Ovary (tissue), 9 donors: ENCODE results near the gene HSD17B1. TPM values are rescaled to one million over a fixed set of nuclear protein-coding genes. Genes with fewer than 3 reads are reported as not detected.
A peak's percentile ranks its signal among the peaks of the same experiment; 100 is the strongest.
"Not testable (repeated sequence)": the region's sequence is repeated elsewhere in the genome, so short reads cannot be mapped to it uniquely, and the experiment has no call there.

Source experiments
- DNase-seq, 5 donors: peaks; one replicate each; pipeline ENCODE4 v3.0.0-alpha.2; 2019 to 2020
- H3K27ac ChIP-seq, 2 donors: fragments of 200-600 bp; one replicate each; pipeline versions ENCODE4 v1.5.1 to v1.8.0; 2019 to 2022
- H3K27me3 ChIP-seq: fragments of 200-600 bp; one replicate; pipeline ENCODE4 v1.8.0; 2022
- H3K36me3 ChIP-seq: fragments of 200-600 bp; sonication (generic); one replicate; pipeline ENCODE4 v1.5.1; 2019
- H3K4me1 ChIP-seq: one replicate; pipeline ENCODE4 v1.8.1; 2013; ENCODE audit warnings: mild to moderate bottlenecking, moderate library complexity; ENCODE audit not compliant: insufficient read depth
- H3K4me3 ChIP-seq: fragments of 200-600 bp; sonication (generic); one replicate; pipeline ENCODE4 v1.5.1; 2017
- H3K9me3 ChIP-seq, 2 donors: fragments of 200-600 bp in 1 of 2; sonication (generic) in 1 of 2; one replicate each; pipeline versions ENCODE4 v1.5.1 to v1.8.1; 2013 to 2019; ENCODE audit warnings: mild to moderate bottlenecking in 1 of 2, moderate library complexity in 1 of 2
- EP300 ChIP-seq: sonication (generic); formaldehyde crosslinking; IDR thresholded peaks from one replicate; pipeline ENCODE4 v1.6.1; 2017; ENCODE audit warnings: antibody characterized with exemption
- POLR2A ChIP-seq: fragments of 450-650 bp; IDR thresholded peaks from one replicate; pipeline ENCODE4 v1.6.1; 2017; ENCODE audit warnings: antibody characterized with exemption, mild to moderate bottlenecking, moderate library complexity
- WGBS, 3 donors: extraction: QIAGEN DNeasy Blood & Tissue Kit in 1 of 3; methylation state at CpG; one replicate each; pipeline versions ENCODE4 v1.1.5 to v1.1.7; 2013 to 2017; 5-methylcytosine and 5-hydroxymethylcytosine counted together
- intact Hi-C, 4 donors: fragments of 100-400 bp; cut with DNase I; formaldehyde crosslinking; loops; one replicate each; pipeline versions ENCODE4 v1.11.0 to v1.15.1; 2022 to 2023
- polyA plus RNA-seq, 2 donors: library from polyadenylated mRNA; stranded (reverse); fragments of 200-250 nt in 1 of 2; fragments of 350-450 nt in 1 of 2; fragmentation: Illumina TruSeq in 1 of 2; extraction: RNeasy Lipid Tissue Mini Kit (QIAGEN cat#74804) in 1 of 2; gene quantifications; one replicate each; pipeline ENCODE4 v1.2.3, GENCODE V29; 2013 to 2014
- total RNA-seq, 7 donors: library from RNA; depleted of rRNA in 2 of 7; stranded (reverse); fragments of >200 nt in 2 of 7; fragmentation: NEBNext Ultra II Directional in 3 of 7; extraction: Animal tissue kit (Norgen Biotek cat#: 25700) in 3 of 7; gene quantifications; one replicate each; pipeline versions ENCODE4 v1.1.0 to v1.2.4, GENCODE V29; 2016 to 2023
- TF ChIP-seq, protein P1 (sequence below), 3 donors: fragments of 450-650 bp in 2 of 3; fragments of 200-600 bp in 1 of 3; IDR thresholded peaks; one replicate each; pipeline versions ENCODE4 v1.5.1 to v1.8.0; 2016 to 2022; ENCODE audit warnings: antibody characterized with exemption in 3 of 3, mild to moderate bottlenecking in 1 of 3
- donor health status: DM: no; HTN: no; CAD: no; lungs with moderate emphysema.
- donor health status: DM: no; HTN: no; CAD: no.
- donor health status: Bipolar disorder and iron deficiency.
- donor health status: DM: yes; HTN: yes; CAD: no.
- donor health status: DM: no; HTN: no; CAD: no.
- donor health status: DM: yes; HTN: yes; CAD: no.

Gene HSD17B1
- total and polyA plus RNA-seq, 9 donors: 2.1 to 18.1 (median 6.5) TPM

DNA sequence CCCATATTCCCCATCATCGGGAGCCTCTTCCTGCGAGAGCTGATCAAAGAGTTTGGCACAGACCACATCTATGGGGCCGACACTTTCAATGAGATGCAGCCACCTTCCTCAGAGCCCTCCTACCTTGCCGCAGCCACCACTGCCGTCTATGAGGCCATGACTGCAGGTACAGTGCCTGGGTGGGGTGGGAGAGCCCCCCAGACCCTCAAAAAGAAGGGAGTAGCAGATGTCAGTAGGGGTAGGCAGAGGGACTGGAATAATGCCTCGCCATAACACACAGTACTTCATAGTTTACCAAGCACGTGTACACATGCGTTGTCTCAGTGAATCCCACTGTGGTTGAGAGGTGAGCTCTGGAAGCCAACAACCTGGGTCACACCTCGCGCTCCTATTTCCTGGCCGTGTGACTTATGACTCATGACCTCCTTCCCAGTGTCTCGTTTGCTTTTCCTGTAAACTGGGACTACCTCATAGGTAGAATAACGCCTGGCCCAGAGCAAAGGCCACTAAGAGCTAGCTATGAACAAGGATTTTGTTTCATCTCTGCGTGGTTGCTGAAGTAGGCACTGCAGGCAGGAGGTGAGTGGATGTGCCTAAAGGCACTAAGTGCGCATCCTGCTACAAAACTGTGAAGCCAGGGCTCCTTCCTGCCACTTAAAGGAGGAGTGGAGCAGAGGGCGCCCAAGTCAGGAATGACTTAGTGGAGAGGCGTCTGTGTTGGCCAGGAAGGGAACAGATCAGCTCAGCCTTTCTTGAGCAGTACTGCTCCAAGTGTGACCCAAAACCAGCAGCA lies 11.5 kb upstream of the HSD17B1 start:
- H3K36me3 ChIP-seq: no peaks in the 10 kb centered on the region
- 75 to 79% (median 76%) methylated on average over 17 of the region's 17 CpGs for WGBS, 3 donors

DNA sequence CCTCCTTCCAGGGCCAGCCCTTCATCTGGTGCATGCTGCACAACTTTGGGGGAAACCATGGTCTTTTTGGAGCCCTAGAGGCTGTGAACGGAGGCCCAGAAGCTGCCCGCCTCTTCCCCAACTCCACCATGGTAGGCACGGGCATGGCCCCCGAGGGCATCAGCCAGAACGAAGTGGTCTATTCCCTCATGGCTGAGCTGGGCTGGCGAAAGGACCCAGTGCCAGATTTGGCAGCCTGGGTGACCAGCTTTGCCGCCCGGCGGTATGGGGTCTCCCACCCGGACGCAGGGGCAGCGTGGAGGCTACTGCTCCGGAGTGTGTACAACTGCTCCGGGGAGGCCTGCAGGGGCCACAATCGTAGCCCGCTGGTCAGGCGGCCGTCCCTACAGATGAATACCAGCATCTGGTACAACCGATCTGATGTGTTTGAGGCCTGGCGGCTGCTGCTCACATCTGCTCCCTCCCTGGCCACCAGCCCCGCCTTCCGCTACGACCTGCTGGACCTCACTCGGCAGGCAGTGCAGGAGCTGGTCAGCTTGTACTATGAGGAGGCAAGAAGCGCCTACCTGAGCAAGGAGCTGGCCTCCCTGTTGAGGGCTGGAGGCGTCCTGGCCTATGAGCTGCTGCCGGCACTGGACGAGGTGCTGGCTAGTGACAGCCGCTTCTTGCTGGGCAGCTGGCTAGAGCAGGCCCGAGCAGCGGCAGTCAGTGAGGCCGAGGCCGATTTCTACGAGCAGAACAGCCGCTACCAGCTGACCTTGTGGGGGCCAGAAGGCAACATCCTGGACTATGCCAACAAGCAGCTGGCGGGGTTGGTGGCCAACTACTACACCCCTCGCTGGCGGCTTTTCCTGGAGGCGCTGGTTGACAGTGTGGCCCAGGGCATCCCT lies 9.3 kb upstream of the HSD17B1 start:
- DNase-seq: no peak
- TF ChIP-seq, protein P1, sequence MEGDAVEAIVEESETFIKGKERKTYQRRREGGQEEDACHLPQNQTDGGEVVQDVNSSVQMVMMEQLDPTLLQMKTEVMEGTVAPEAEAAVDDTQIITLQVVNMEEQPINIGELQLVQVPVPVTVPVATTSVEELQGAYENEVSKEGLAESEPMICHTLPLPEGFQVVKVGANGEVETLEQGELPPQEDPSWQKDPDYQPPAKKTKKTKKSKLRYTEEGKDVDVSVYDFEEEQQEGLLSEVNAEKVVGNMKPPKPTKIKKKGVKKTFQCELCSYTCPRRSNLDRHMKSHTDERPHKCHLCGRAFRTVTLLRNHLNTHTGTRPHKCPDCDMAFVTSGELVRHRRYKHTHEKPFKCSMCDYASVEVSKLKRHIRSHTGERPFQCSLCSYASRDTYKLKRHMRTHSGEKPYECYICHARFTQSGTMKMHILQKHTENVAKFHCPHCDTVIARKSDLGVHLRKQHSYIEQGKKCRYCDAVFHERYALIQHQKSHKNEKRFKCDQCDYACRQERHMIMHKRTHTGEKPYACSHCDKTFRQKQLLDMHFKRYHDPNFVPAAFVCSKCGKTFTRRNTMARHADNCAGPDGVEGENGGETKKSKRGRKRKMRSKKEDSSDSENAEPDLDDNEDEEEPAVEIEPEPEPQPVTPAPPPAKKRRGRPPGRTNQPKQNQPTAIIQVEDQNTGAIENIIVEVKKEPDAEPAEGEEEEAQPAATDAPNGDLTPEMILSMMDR (IDR thresholded peaks at IDR 0.05): no peak
- no peak for TF ChIP-seq EP300
- TF ChIP-seq POLR2A: no peak
- 77 to 89% (median 81%) methylated on average over 39 of the region's 39 CpGs for WGBS, 3 donors
- intact Hi-C loops: no loop called here
- no peaks in the 10 kb centered on the region for H3K27me3 ChIP-seq
- no peaks in the 10 kb centered on the region for H3K36me3 ChIP-seq
- H3K4me3 ChIP-seq: no peak overlapping the region
- peaks cover 14% of the 10 kb centered on the region for H3K4me1 ChIP-seq
- H3K27ac ChIP-seq: no peak overlapping the region
- H3K9me3 ChIP-seq: no peaks in the 10 kb centered on the region

More for the DNA sequence above, 11.5 kb upstream of the HSD17B1 start:
- H3K4me1 ChIP-seq: peaks cover 5% of the 10 kb centered on the region
- H3K27ac ChIP-seq: no peak overlapping the region
- H3K4me3 ChIP-seq: no peak overlapping the region
- no peaks in the 10 kb centered on the region for H3K27me3 ChIP-seq
- no peak for TF ChIP-seq EP300
- DNase-seq: no peak
- H3K9me3 ChIP-seq: no peaks in the 10 kb centered on the region
- intact Hi-C loops: no loop called here

DNA sequence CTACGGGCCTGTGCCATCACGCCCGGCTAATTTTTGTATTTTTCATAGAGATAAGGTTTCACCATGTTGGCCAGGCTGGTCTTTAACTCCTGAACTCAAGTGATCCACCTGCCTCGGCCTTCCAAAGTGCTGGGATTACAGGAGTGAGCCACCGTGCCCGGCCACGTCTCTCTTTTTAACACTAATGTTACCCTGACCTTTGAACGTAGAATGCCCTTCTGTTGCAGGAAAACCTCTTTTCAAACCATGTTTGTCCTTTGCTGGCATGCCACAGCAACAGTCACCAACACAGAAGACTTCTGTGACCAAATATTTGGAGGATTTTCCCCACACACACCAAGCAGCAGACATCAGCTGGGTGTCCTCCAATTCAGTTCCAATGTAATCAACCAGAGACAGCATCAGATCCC lies 7.8 kb upstream of the HSD17B1 start:
- intact Hi-C loops: no loop called here
- H3K27ac ChIP-seq: no peak overlapping the region
- TF ChIP-seq POLR2A (no peak), EP300 (no peak)
- TF ChIP-seq, protein P1 (IDR thresholded peaks at IDR 0.05): no peak
- 68 to 73% (median 69%) methylated on average over 8 of the region's 8 CpGs for WGBS, 3 donors
- no peak for DNase-seq
- H3K27me3 ChIP-seq: no peaks in the 10 kb centered on the region
- no peak overlapping the region for H3K4me3 ChIP-seq
- H3K4me1 ChIP-seq: peaks cover 16% of the 10 kb centered on the region
- H3K36me3 ChIP-seq: no peaks in the 10 kb centered on the region
- no peaks in the 10 kb centered on the region for H3K9me3 ChIP-seq

DNA sequence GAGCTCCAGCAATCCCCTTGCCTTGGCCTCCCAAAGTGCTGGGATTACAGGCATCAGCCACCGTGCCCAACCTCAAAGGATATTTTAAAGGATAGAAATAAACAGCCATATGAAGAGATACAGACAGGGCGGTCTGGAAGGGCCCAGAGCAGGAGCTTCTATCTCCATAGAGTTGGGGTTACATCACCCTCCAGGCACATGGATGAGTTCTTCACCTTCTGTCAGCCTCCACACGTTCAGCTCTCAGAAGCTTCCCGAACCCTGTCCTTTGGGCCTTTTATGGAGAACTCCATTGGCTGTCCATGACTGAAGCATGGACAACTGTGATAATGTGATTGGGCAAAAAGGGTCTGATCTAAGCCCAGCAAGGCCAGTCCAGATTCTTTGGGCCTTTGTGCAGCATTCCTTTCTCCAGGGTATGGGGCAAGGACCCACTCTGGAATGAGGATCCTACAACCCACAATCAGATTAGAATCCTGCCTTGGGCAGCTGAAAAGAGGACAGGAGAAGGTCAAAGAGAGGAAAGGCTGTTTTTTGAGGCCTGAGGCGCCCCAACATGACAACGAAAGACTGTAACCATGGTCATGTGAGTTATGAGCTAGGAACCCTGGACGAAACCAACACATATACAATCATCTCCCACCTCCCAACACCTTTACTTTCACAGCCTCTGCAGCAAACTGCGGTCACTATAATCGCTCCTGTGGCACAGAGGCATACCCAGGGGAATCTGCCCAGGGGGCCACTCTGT lies 6.8 kb upstream of the HSD17B1 start:
- DNase-seq, H3K36me3 ChIP-seq, H3K27me3 ChIP-seq, H3K9me3 ChIP-seq, intact Hi-C loops, H3K4me3 ChIP-seq: not testable (repeated sequence)
- peak overlapping the region in 1 of 2 donors; percentile 52 for H3K27ac ChIP-seq
- H3K4me1 ChIP-seq: peaks cover 16% of the 10 kb centered on the region
- WGBS, 3 donors: 75 to 90% (median 82%) methylated on average over 9 of the region's 9 CpGs

DNA sequence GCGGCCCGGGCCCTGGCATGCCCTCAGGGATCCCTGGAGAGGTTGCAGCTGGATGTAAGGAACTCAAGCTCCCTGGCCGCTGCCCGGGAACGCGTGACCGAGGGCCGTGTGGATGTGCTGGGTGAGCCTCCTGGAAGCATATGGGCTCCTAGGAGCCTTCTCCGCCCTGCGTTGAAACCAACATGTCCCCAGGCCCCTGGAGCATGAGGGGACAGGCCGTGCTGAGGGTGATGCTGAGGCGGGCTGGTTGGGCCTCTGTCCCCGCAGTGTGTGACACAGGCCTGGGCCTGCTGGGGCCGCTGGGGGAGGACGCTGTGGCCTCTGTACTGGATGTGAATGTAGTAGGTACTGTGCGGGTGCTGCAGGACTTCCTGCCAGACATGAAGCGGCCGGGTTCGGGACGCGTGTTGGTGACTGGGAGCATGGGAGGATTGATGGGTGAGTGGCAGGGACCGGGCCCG lies 5.7 kb upstream of the HSD17B1 start:
- Histone ChIP-seq H3K27ac (peak overlapping the region; percentile 38 to 52), H3K4me3 (no peak overlapping the region), H3K27me3 (no peaks in the 10 kb centered on the region), H3K9me3 (no peaks in the 10 kb centered on the region), H3K36me3 (no peaks in the 10 kb centered on the region), H3K4me1 (peaks cover 16% of the 10 kb centered on the region)
- DNase-seq: peak in 3 of 5 donors; percentile 45 to 70 (median 57)
- intact Hi-C loops: no loop called here
- 49 to 61% (median 59%) methylated on average over 23 of the region's 23 CpGs for WGBS, 3 donors
- TF ChIP-seq EP300: no peak
- TF ChIP-seq POLR2A: no peak
